GM12892 (cell line): ENCODE data around the gene LRMDA.

Experiments used
- DNase-seq: peaks from one replicate; pipeline ENCODE4 v3.0.0; 2011; ENCODE audit not compliant: insufficient read length
- FAIRE-seq: peaks from 2 replicates; lab custom pipeline; 2011; peaks lifted over from hg19 to GRCh38; lab: Jason Lieb, UNC
- POLR2A ChIP-seq: IDR thresholded peaks from 2 replicates; pipeline ENCODE4 v1.6.1; 2011; ENCODE audit warnings: low read depth, low read length, control low read depth
- POLR2AphosphoS5 ChIP-seq: IDR thresholded peaks from 2 replicates; pipeline ENCODE4 v1.6.1; 2011; ENCODE audit warnings: low read depth, low read length, control low read depth
- TAF1 ChIP-seq: IDR thresholded peaks from 2 replicates; pipeline ENCODE4 v1.6.1; 2011; ENCODE audit warnings: low read depth, mild to moderate bottlenecking, control low read depth, low read length, borderline replicate concordance

Gene LRMDA

DNA sequence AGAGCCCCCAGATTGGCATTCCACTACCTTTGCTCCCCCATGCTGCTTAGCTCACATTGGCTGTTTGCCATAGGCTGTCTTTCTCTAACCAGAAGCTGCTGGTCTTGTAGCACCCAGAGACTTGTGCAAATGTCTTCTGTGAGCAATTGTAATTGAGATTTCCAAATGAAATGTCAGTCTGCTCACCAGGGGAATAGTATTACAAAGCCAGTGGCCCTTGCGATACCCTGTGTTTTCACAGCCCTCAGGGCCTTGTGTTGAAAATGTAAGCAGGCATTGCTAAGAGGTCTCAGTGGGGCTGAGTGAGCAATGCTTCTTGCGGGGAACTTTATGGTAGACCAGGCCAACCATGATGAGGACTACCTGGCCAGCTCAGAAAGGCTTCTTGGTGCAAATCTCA, 746.5 kb downstream of the LRMDA start:
- DNase-seq, result no peak
- TF ChIP-seq POLR2A, result no peak
- no peak for TF ChIP-seq POLR2AphosphoS5
- TF ChIP-seq TAF1, result no peak
- FAIRE-seq, result no peak

DNA sequence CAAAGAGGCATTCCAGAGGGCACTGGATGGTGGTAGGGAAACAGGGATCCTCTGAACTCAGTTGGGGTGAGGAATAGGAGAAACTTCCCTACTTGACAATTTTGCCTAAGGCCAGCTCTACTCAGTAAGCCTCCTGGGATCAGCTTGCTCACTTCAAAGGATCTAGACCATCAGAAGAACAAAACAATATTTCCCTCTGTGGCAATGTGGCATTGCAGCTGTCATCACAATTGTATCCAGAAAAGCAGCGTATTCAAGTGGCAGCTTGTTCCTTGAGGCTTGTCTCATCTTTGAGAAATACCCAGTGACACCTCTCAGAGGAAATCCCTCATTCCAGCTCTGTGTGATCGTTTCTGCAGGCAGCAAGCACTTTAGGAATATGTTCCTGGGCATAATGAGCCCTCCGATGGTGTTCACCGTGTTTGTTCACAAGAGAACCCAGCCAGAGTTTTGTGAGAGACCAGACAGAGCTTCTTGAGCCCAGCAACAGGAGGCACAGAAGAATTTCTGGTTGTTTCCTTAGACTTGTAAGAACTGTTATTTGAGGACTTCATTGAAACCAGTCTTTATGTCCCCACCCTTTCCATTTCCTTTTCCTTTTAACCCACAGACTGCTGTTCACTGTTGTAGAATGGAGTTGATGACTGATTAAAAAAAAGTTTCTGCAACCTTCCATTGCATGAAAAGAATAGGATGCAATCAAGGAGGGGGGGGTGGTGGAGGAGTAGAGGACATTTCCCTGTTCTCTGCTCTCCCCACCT, 747.3 kb downstream of the LRMDA start:
- DNase-seq, result no peak
- TF ChIP-seq POLR2AphosphoS5 (no peak), TAF1 (no peak), POLR2A (no peak)
- FAIRE-seq, result no peak

DNA sequence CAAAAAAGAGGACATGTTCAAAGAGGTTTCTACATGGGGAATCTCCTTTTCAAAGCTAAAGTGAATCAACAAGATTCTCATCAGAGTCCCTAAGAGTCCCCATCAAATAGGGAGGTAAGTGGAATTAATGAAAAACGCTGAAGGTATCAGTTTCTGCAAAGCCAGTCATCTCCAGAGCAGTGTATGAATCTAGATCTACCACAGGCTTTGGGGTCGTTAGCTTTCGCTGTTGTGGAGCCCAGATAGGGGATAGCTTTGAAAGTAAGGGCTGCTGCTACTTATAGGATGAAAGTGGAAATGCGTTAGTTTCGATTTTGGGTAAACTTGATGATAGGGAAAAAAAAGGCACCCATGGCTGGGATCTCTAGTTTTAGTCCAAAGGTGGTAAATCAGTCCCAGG, 748.4 kb downstream of the LRMDA start:
- FAIRE-seq (no peak), DNase-seq (no peak)
- no peak for TF ChIP-seq POLR2A
- no peak for TF ChIP-seq TAF1
- TF ChIP-seq POLR2AphosphoS5, result no peak

DNA sequence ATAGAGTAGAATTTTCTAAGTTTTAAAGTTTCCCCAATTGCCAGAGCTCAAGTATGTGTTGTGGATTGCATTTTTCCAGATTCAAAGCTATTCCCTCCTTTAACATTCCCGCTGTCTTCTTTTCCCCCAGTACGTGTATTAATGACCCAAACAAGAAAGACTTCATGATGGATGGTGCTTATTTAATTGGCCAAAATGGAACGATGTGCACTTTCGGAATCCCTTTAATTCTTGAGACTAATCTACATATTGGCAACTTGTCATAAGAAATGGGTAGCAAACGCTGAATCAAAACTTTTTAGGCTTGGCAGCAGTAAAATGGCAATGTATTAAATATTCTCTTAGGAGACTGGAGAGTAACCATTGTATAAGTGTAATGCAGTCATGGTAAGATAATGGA, 753.2 kb downstream of the LRMDA start:
- no peak for TF ChIP-seq TAF1
- TF ChIP-seq POLR2A, result no peak
- no peak for TF ChIP-seq POLR2AphosphoS5
- no peak for FAIRE-seq
- DNase-seq, result no peak

DNA sequence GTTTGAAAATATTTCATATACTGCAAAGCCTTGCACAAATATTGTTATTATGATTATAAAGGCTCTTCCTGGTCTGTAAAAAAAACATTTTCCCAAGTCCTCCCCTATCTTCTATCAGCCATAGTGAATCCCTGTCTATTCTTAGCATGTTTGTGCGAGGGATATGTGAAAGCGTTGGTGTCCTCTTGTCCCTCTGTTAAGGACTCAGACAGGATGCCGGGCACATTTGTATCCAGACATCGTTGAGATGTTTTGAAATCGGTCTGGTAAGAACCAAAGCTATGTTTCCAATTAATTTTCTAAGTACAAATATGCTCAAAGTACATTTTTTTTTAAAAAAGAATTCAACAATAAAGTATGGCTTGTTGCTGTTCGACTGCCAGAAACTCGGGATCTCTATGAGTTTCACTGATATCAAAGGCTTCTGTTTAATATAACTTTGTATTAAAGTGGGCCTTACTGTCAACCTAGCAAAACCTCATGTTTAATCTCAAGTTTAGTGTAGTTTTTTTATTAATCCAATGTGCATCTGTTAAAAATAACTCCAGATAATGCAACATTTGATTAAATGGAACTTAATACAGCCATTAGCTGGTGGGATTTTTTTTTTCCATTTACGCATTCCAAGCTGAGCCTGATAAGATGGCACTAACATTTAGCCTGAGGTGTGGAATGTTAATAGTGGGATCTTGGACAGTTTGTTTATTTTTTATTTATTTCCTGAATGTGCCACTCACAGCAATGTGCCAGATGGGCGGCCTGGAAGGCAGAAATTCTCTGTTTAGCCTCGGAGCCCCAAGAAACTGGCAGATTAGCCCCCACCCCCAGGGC, 754.3 kb downstream of the LRMDA start:
- no peak for DNase-seq
- FAIRE-seq, result no peak
- TF ChIP-seq POLR2AphosphoS5 (no peak), POLR2A (no peak), TAF1 (no peak)

DNA sequence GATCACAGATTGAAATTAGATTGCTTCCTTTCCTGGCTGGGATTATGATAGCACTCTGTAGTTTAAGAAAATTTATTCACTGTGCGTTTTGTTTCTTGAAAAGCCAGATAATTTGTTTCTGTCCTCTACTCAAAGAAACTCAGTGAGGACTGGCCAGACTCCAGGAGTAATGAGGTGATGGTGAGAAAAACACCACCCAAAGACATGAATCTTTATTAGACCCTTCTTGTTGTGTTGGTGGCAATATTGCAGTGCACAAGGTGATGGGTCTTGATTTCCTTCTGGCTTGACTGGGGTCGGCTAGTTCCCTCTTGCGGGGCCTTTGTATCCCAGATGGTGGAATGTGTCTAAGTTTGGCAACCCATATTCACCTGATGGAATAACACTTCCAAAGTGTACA, 756.8 kb downstream of the LRMDA start:
- TF ChIP-seq POLR2AphosphoS5 (no peak), POLR2A (no peak), TAF1 (no peak)
- FAIRE-seq (no peak), DNase-seq (no peak)

DNA sequence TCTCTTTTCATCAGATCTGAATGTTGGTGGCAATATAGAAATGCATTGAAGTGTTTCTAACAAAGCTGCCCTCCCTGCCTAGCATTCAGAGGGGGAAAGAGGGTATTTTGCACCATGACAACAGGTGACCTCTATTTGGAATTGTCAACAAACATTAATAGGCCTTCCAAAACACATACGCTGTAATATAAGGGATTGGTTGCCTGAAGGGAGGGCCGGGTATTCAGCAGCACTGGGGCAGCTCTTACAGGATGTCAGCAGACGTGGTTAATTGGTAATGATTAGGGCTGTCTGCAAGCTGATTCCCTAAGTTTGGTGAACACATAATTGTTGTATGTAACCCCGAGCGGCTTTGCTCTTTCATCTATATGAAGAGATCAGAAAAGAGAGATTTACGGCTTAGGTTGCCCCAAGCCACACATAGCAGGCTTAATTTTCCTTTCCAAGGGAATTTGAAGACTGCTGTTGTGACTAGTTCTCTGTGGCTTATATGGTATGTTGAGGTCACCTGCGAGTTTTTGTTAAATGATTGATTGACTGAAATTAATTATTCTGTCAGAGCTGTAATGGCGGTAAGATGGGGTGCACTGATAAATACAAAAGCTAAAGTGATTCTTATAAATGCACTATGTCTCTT, 759.3 kb downstream of the LRMDA start:
- no peak for DNase-seq
- no peak for TF ChIP-seq TAF1
- TF ChIP-seq POLR2A, result no peak
- TF ChIP-seq POLR2AphosphoS5, result no peak
- FAIRE-seq, result no peak

DNA sequence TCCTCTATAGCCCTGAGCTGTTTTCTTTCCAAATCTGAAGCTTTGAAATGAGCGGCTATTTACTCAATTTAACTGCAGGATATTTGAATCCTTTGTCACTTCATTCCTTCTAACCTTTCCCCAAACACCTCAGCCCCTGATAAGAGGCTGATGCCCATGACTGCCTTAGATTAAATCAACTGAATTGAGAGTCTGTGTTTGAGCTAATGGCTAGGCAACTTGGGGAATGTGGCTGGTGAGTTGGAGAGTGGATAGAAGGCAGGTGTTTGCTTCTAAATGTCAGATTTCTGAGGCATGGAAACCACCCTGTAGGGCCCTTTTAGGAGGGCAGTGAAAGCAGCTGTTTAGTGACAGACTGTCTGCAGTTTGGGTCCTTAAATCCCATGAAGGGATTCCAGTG, 759.9 kb downstream of the LRMDA start:
- no peak for TF ChIP-seq POLR2AphosphoS5
- no peak for TF ChIP-seq TAF1
- no peak for TF ChIP-seq POLR2A
- DNase-seq, result no peak
- FAIRE-seq, result no peak

DNA sequence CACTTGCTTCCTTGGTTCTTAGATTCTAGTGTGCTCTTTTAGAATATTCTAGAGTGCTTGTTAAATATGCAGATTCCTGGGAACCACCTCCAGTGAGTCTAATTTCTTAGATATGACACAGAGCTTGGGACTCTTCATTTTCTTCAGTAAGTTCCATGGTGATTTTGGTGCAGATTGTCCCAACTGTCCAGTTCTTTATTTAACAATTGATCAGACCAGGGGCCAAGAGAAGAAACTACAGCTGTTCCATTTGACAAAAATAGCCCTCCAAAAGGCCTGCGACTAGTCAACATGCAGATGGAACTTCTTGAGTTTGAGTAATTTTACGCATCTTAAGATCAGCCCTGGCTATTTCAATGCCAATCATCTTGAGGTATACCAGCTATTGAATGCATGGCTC, 760.7 kb downstream of the LRMDA start:
- no peak for FAIRE-seq
- TF ChIP-seq POLR2AphosphoS5, result no peak
- no peak for TF ChIP-seq TAF1
- no peak for TF ChIP-seq POLR2A

DNA sequence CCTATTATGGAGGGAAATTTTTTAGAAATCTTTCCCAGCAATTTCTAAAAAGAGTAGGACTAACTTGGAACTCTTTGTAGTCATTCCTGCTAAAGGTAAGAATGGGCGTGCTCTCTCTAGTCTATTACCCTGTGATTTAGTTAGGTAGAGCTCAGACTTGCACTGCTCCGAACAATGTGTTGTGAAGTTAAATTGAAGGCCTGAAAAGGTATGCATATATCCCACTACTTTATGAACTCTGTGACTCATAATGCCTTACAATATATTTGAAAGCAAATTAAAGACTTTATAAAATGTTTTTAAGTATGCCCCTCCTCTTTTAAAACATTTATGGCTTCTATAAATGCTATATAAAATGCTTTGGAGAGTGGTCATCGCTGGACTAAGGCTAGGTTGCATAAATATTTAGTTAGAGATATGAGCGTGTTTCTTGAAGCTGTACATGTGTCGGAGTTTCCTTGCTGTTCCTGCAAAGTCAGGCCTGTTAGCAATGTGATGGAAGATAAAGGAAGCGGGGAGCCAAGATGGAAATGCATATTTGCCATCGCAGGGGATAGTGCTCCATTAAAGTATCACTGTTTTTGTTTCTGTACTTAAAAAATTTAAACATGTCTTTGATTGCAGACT, 761.4 kb downstream of the LRMDA start:
- no peak for FAIRE-seq
- no peak for DNase-seq
- TF ChIP-seq POLR2A (no peak), POLR2AphosphoS5 (no peak), TAF1 (no peak)

More for the DNA sequence above, 760.7 kb downstream of the LRMDA start:
- no peak for DNase-seq

DNA sequence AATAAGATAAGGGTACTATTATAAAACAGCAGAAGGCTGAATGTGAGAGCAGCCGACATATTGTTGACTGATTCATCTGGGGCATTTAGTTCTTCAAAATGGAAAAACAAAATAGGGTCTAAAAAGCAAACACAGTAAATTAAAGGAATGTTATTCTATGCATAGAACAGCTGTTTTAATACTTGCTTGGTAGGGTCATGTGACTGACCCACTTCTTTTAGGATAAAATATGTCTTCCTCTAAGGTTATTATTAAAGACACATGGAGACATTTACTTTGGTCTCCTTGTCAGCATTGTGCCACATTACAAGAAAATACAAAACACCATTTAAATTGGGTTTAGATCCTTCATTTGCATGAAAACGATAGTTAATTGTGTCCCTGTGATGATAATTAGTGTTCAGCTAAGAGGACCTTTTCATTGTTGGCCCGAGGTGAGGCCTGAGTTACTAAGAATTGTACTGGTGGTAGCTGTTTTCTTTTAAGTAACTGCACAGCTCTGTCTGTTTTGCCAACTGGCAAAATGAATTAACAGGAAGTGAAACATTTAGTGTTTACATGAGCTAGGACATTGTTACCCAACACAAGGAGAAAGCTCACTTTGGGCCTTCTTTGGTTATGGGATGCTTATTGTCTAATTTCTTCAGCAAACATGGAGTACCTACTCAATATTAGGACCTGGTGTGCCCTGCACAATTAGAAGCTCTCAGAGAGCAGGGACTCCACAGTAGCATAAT, 764.4 kb downstream of the LRMDA start:
- FAIRE-seq (no peak), DNase-seq (no peak)
- TF ChIP-seq POLR2AphosphoS5 (no peak), POLR2A (no peak)
